Measurements from ENCODE around the gene KSR1. TPM values are rescaled to one million over a fixed set of nuclear protein-coding genes. Genes with fewer than 3 reads are reported as not detected.

Gene KSR1
- total RNA-seq, 2 donors from 2014 or later: 33.7 to 46.3 TPM

DNA sequence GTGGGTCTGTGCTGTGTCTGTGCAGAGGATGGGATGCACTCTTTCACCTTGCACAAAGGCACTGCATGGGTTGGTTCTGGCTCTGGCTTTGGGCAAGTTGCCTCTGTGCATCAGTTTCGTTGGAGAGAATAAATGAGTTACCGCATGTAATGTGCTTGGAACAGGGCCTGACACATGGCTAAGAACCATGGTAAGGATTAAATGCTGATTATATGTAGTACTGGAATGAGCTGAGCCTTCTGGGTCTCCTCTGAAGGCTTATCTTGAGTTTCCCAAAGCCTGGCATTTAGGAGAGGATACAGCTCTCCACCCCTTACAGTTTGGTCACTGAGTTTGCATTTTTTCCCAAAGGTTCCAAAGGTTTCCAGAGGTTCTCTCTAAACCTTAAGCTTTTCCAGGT, 69.1 kb downstream of the KSR1 start:
- Histone ChIP-seq H3K27ac (ENCODE audit: low read depth, low read length) (no peak overlapping the region), H3K4me1 (ENCODE audit: control insufficient read depth, insufficient read depth, low read length) (peaks cover 16% of the 10 kb centered on the region)
- no peak overlapping the region for H3K4me3 Mint-ChIP-seq

DNA sequence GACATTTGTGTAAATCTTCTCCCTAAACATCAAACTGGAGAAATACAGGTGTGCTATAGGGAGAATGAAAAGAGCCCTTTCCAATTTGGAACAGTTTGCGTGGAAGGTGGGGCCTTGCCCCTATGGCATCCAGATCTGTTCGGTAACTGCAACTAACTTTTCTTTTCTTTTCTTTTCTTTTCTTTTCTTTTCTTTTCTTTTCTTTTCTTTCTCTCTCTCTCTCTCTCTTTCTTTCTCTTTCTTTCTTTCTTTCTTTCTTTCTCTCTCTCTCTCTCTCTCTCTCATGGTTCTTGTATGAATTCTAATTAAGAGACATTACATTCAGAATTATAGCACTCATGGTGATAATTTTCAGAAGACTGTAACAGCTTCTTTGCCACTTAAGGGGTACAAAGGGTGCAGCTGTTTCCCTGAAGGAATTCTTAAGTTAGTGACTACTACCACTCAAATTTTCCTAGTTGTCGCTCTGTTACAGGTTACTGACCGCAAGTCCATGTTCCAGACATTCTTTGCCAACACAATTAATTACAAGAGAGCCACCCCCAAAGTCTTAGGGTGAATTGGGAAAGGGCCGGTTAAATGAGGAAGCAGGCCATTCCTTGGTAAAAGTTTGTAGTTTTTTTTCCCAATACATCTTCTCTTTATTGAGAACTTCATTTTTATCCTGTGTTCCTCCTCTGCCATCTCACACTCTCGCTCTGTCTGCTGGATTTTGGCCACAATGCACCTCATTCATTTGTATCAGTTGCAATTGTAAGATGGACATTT, 69.8 kb downstream of the KSR1 start:
- Histone ChIP-seq H3K4me3 (ENCODE audit: low read length) (no peak overlapping the region), H3K36me3 (ENCODE audit: control insufficient read depth, insufficient read depth, low read length) (no peaks in the 10 kb centered on the region), H3K4me1 (ENCODE audit: control insufficient read depth, insufficient read depth, low read length) (peaks cover 10% of the 10 kb centered on the region), H3K27me3 (ENCODE audit: control insufficient read depth, insufficient read depth, low read length, poor library complexity, severe bottlenecking) (no peaks in the 10 kb centered on the region), H3K9ac (ENCODE audit: extremely low read depth, low read length, poor library complexity, severe bottlenecking) (no peak overlapping the region), H3K27ac (ENCODE audit: low read depth, low read length) (no peak overlapping the region), H3K9me3 (ENCODE audit: control insufficient read depth, low read length) (no peaks in the 10 kb centered on the region)
- TF ChIP-seq, protein P1, sequence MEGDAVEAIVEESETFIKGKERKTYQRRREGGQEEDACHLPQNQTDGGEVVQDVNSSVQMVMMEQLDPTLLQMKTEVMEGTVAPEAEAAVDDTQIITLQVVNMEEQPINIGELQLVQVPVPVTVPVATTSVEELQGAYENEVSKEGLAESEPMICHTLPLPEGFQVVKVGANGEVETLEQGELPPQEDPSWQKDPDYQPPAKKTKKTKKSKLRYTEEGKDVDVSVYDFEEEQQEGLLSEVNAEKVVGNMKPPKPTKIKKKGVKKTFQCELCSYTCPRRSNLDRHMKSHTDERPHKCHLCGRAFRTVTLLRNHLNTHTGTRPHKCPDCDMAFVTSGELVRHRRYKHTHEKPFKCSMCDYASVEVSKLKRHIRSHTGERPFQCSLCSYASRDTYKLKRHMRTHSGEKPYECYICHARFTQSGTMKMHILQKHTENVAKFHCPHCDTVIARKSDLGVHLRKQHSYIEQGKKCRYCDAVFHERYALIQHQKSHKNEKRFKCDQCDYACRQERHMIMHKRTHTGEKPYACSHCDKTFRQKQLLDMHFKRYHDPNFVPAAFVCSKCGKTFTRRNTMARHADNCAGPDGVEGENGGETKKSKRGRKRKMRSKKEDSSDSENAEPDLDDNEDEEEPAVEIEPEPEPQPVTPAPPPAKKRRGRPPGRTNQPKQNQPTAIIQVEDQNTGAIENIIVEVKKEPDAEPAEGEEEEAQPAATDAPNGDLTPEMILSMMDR (conservative IDR thresholded peaks at IDR 0.05): no peak
- Mint-ChIP-seq H3K27ac (peak overlapping the region; percentile 52), H3K27me3 (ENCODE audit: insufficient read depth) (no peaks in the 10 kb centered on the region), H3K4me1 (peaks cover 58% of the 10 kb centered on the region), H3K36me3 (ENCODE audit: low read depth) (no peaks in the 10 kb centered on the region), H3K9me3 (no peaks in the 10 kb centered on the region), H3K4me3 (no peak overlapping the region)
- DNase-seq: no peak
- WGBS, 2 experiments (ENCODE audit: insufficient coverage in 1 of 2, insufficient read length in 1 of 2): 93 to 96% methylated on average over 4 to 6 of the region's 6 CpGs

More for the DNA sequence above, 69.1 kb downstream of the KSR1 start:
- H3K9me3 ChIP-seq (ENCODE audit: control insufficient read depth, low read length): no peaks in the 10 kb centered on the region
- Mint-ChIP-seq H3K36me3 (ENCODE audit: low read depth) (no peaks in the 10 kb centered on the region), H3K9me3 (no peaks in the 10 kb centered on the region), H3K4me1 (peaks cover 52% of the 10 kb centered on the region), H3K27ac (no peak overlapping the region), H3K27me3 (ENCODE audit: insufficient read depth) (no peaks in the 10 kb centered on the region)
- H3K9ac ChIP-seq (ENCODE audit: extremely low read depth, low read length, poor library complexity, severe bottlenecking): no peak overlapping the region
- no peaks in the 10 kb centered on the region for H3K36me3 ChIP-seq (ENCODE audit: control insufficient read depth, insufficient read depth, low read length)
- 92% methylated on average over 2 of the region's 2 CpGs; no CpG with 5 or more reads in 1 of the 2 experiments for WGBS, 2 experiments (ENCODE audit: insufficient coverage in 1 of 2, insufficient read length in 1 of 2)
- H3K27me3 ChIP-seq (ENCODE audit: control insufficient read depth, insufficient read depth, low read length, poor library complexity, severe bottlenecking): no peaks in the 10 kb centered on the region
- no peak overlapping the region for H3K4me3 ChIP-seq (ENCODE audit: low read length)
- DNase-seq: no peak
- TF ChIP-seq, protein P1 (conservative IDR thresholded peaks at IDR 0.05): no peak

DNA sequence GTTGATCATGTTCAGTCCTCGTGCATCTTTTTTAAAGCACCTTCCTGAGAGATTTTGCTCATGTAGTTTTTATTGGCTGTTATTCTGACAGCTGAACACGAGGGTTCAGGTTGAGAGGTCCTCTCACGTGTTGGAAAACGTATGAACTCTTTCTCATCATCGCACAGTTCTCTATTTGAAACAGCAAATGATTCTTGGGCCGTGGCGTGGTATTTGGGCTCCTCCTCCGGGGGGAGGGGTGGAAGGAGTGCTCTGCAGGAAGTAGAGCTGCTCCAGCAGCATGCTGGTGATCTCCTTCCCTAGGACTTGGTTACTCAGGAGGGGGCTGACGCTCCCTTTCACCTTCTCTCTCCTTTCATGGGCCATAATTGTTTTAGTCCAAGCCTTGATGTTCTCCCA, 70.4 kb downstream of the KSR1 start:
- TF ChIP-seq, protein P1 (conservative IDR thresholded peaks at IDR 0.05): no peak
- no peaks in the 10 kb centered on the region for H3K36me3 Mint-ChIP-seq (ENCODE audit: low read depth)
- peak overlapping the region; percentile 7 for H3K4me3 Mint-ChIP-seq

More for the DNA sequence above, 70.4 kb downstream of the KSR1 start:
- no peaks in the 10 kb centered on the region for H3K9me3 ChIP-seq (ENCODE audit: control insufficient read depth, low read length)
- no peaks in the 10 kb centered on the region for H3K27me3 Mint-ChIP-seq (ENCODE audit: insufficient read depth)
- H3K9ac ChIP-seq (ENCODE audit: extremely low read depth, low read length, poor library complexity, severe bottlenecking): no peak overlapping the region
- WGBS, 2 experiments (ENCODE audit: insufficient coverage in 1 of 2, insufficient read length in 1 of 2): 37 to 39% methylated on average over 6 to 9 of the region's 9 CpGs
- H3K4me1 ChIP-seq (ENCODE audit: control insufficient read depth, insufficient read depth, low read length): peaks cover 10% of the 10 kb centered on the region
- H3K9me3 Mint-ChIP-seq: no peaks in the 10 kb centered on the region
- H3K36me3 ChIP-seq (ENCODE audit: control insufficient read depth, insufficient read depth, low read length): no peaks in the 10 kb centered on the region
- H3K4me1 Mint-ChIP-seq: peaks cover 63% of the 10 kb centered on the region
- peak; percentile 83 for DNase-seq
- no peak overlapping the region for H3K27ac ChIP-seq (ENCODE audit: low read depth, low read length)
- no peaks in the 10 kb centered on the region for H3K27me3 ChIP-seq (ENCODE audit: control insufficient read depth, insufficient read depth, low read length, poor library complexity, severe bottlenecking)
- H3K27ac Mint-ChIP-seq: peak overlapping the region; percentile 52
- H3K4me3 ChIP-seq (ENCODE audit: low read length): no peak overlapping the region
